Measurements from ENCODE around the gene STAMBP. TPM values are rescaled to one million over a fixed set of nuclear protein-coding genes. Genes with fewer than 3 reads are reported as not detected.

Gene STAMBP
- total and polyA plus RNA-seq, 9 of the 15 experiments (the other 6 are each of a cell fraction or from before 2014, with no cell fraction given), result 36.9 to 75.2 (median 48.8) TPM

- H3K4me2 ChIP-seq (ENCODE audit: insufficient read depth, low read length), result no peak overlapping the region
- intact Hi-C loops (cut with micrococcal nuclease), result no loop called here
- no peak for FAIRE-seq
- H3K4me1 ChIP-seq (replicated peaks in 1 of 2; ENCODE audit: control insufficient read depth in 2 of 2, insufficient read depth in 2 of 2, low read length in 2 of 2), result no peaks in the 10 kb centered on the region
- no peak overlapping the region for H2AFZ ChIP-seq (ENCODE audit: low read depth, low read length)
- no peak for TF ChIP-seq ETV5 (CRISPR knock-in tag; IDR thresholded peaks at IDR 0.05; ENCODE audit: low read depth)
- no peak for TF ChIP-seq AFF1 (IDR thresholded peaks at IDR 0.05; ENCODE audit: low read depth in 1 of 2, partially characterized antibody in 2 of 2)
- TF ChIP-seq MTA3 (IDR thresholded peaks at IDR 0.05; ENCODE audit: borderline replicate concordance), result no peak
- POLR2A ChIA-PET, result interaction anchor here (0.6 to 0.8 kb wide), 2 partner anchors 8 to 1626 kb away, joined by 3 to 5 read pairs; no protein-coding TSS in a partner anchor
- H3K9me3 ChIP-seq (replicated peaks; ENCODE audit: control insufficient read depth, insufficient read depth, low read depth, low read length), result no peaks in the 10 kb centered on the region
- H3K9me1 ChIP-seq (ENCODE audit: control insufficient read depth, insufficient read depth, low read length), result no peaks in the 10 kb centered on the region
- no peaks in the 10 kb centered on the region for H3K79me2 ChIP-seq (ENCODE audit: control insufficient read depth, insufficient read depth, low read length)
- BruUV-seq (replicated peaks), result no TSS peak
- no peak for DNase-seq (ENCODE audit: extremely low read depth in 1 of 4, low spot score in 3 of 4)
- no peaks in the 10 kb centered on the region for H3K27me3 ChIP-seq (ENCODE audit: control insufficient read depth in 2 of 2, insufficient read depth in 2 of 2, low read length in 2 of 2)
- ATAC-seq, result no peak
- WGBS (ENCODE audit: insufficient coverage, low coverage, missing lambda C conversion rate), result 54% methylated on average over 2 of the region's 2 CpGs
- in situ Hi-C loops (cut with MboI), result no loop called here
- no peak overlapping the region for H3K4me3 ChIP-seq
- CTCF ChIA-PET (ENCODE audit: low intra/inter-chr PET ratio), result interaction anchor here (0.7 kb wide), 1 partner anchor 40 kb away, joined by 3 read pairs; no protein-coding TSS in a partner anchor
- H4K20me1 ChIP-seq (replicated peaks; ENCODE audit: control insufficient read depth, insufficient read depth, low read length), result no peaks in the 10 kb centered on the region
- peaks cover 72% of the 10 kb centered on the region for H3K36me3 ChIP-seq (ENCODE audit: control insufficient read depth, insufficient read depth, low read length)
- no peak overlapping the region for H3K27ac ChIP-seq (ENCODE audit: extremely low read depth, low read depth, low read length)
- no peak overlapping the region for H3K9ac ChIP-seq (ENCODE audit: insufficient read depth in 1 of 2, low read depth in 2 of 2, low read length in 2 of 2)
Observed at GRCh38 chr2:73862987-73863386, 34.2 kb downstream of the STAMBP start.
